Measurements from ENCODE around the gene DPM3. TPM values are rescaled to one million over a fixed set of nuclear protein-coding genes. Genes with fewer than 3 reads are reported as not detected.
"Not testable (repeated sequence)": the region's sequence is repeated elsewhere in the genome, so short reads cannot be mapped to it uniquely, and the experiment has no call there.

The DPM3 gene
- total RNA-seq, 3 donors from 2014 or later (not counting 1 experiment from before 2014, with no cell fraction given) = 26.8 to 45.7 (median 41.5) TPM

GRCh38 chr1:155169541-155169940, 29.2 kb upstream of the DPM3 start:
- peaks cover 37% of the 10 kb centered on the region for H3K4me1 ChIP-seq (ENCODE audit: control insufficient read depth, insufficient read depth, low read length)

GRCh38 chr1:155168456-155169210, 28.3 kb upstream of the DPM3 start:
- intact Hi-C loops (cut with micrococcal nuclease) = loop anchor here (1.0 to 5.0 kb wide), 2 partner anchors 41 to 77 kb away; partner anchors contain the start of gene EFNA1

More at GRCh38 chr1:155169541-155169940, 29.2 kb upstream of the DPM3 start:
- intact Hi-C loops (cut with micrococcal nuclease) = loop anchor here (5.0 kb wide), 1 partner anchor 42 kb away; the partner anchor contains the start of gene EFNA1
- Histone ChIP-seq H3K36me3 (ENCODE audit: control insufficient read depth, insufficient read depth, low read length) (peaks cover 14% of the 10 kb centered on the region), H3K27me3 (ENCODE audit: control insufficient read depth, insufficient read depth, low read length) (peaks cover 2% of the 10 kb centered on the region), H3K9me3 (ENCODE audit: control insufficient read depth, insufficient read depth, low read length) (no peaks in the 10 kb centered on the region), H3K27ac (ENCODE audit: low read length) (no peak overlapping the region), H3K4me3 (ENCODE audit: low read length) (no peak overlapping the region)
- Mint-ChIP-seq H3K4me1 (peaks cover 18 to 39% of the 10 kb centered on the region in 2 donors), H3K27ac (no peak overlapping the region), H3K27me3 (ENCODE audit: low read depth in 2 of 2) (peaks cover 0 to 11% of the 10 kb centered on the region in 2 donors), H3K9me3 (no peaks in the 10 kb centered on the region), H3K4me3 (no peak overlapping the region), H3K36me3 (no peaks in the 10 kb centered on the region)
- TF ChIP-seq CTCF (IDR thresholded peaks at IDR 0.05) = no peak
- 78% methylated on average over 4 of the region's 5 CpGs for WGBS (ENCODE audit: insufficient coverage)
- DNase-seq (no peak), ATAC-seq (no peak)

GRCh38 chr1:155168105-155168445, 27.7 kb upstream of the DPM3 start:
- Histone ChIP-seq H3K4me1 (ENCODE audit: control insufficient read depth, insufficient read depth, low read length) (peaks cover 23% of the 10 kb centered on the region), H3K36me3 (ENCODE audit: control insufficient read depth, insufficient read depth, low read length) (peaks cover 14% of the 10 kb centered on the region)
- WGBS (ENCODE audit: insufficient coverage) = 55% methylated on average over 4 of the region's 4 CpGs
- intact Hi-C loops (cut with micrococcal nuclease) = loop anchor here (1.0 to 5.0 kb wide), 2 partner anchors 41 to 77 kb away; partner anchors contain the start of gene EFNA1
- peaks cover 11 to 26% of the 10 kb centered on the region in 2 donors for H3K4me1 Mint-ChIP-seq
- H3K4me3 Mint-ChIP-seq; ATAC-seq; H3K9me3 Mint-ChIP-seq; H3K36me3 Mint-ChIP-seq; H3K9me3 ChIP-seq (ENCODE audit: control insufficient read depth, insufficient read depth, low read length); H3K4me3 ChIP-seq (ENCODE audit: low read length); DNase-seq; H3K27me3 ChIP-seq (ENCODE audit: control insufficient read depth, insufficient read depth, low read length); H3K27ac ChIP-seq (ENCODE audit: low read length); H3K27me3 Mint-ChIP-seq (ENCODE audit: low read depth in 2 of 2): not testable (repeated sequence)
- H3K27ac Mint-ChIP-seq = peak overlapping the region in 1 of 2 donors; percentile 68

More at GRCh38 chr1:155168456-155169210, 28.3 kb upstream of the DPM3 start:
- peaks cover 14% of the 10 kb centered on the region for H3K36me3 ChIP-seq (ENCODE audit: control insufficient read depth, insufficient read depth, low read length)
- Mint-ChIP-seq H3K36me3 (no peaks in the 10 kb centered on the region), H3K4me3 (no peak overlapping the region), H3K4me1 (peaks cover 16 to 32% of the 10 kb centered on the region in 2 donors), H3K27ac (no peak overlapping the region), H3K27me3 (ENCODE audit: low read depth in 2 of 2) (peaks cover 0 to 7% of the 10 kb centered on the region in 2 donors), H3K9me3 (no peaks in the 10 kb centered on the region)
- peaks cover 2% of the 10 kb centered on the region for H3K27me3 ChIP-seq (ENCODE audit: control insufficient read depth, insufficient read depth, low read length)
- no peaks in the 10 kb centered on the region for H3K9me3 ChIP-seq (ENCODE audit: control insufficient read depth, insufficient read depth, low read length)
- no peak overlapping the region for H3K27ac ChIP-seq (ENCODE audit: low read length)
- peak in 1 of 2 donors; percentile 3 for DNase-seq
- no peak for ATAC-seq
- TF ChIP-seq CTCF (IDR thresholded peaks at IDR 0.05) = no peak
- no peak overlapping the region for H3K4me3 ChIP-seq (ENCODE audit: low read length)
- peaks cover 28% of the 10 kb centered on the region for H3K4me1 ChIP-seq (ENCODE audit: control insufficient read depth, insufficient read depth, low read length)
- WGBS (ENCODE audit: insufficient coverage) = 96% methylated on average over 10 of the region's 10 CpGs
